ENCODE measurements around the gene ZNF254.

- TF ChIP-seq ZFX (IDR thresholded peaks at IDR 0.05; ENCODE audit: borderline replicate concordance): no peak
- TF ChIP-seq CTCF (IDR thresholded peaks at IDR 0.05): no peak
Observed at GRCh38 chr19:24055548-24055947, 31.4 kb upstream of the ZNF254 start.

Measured in 22Rv1 (cell line).